CD4-positive, CD25-positive, alpha-beta regulatory T cell (primary cell): ENCODE results near the gene SPG21. TPM values are rescaled to one million over a fixed set of nuclear protein-coding genes. Genes with fewer than 3 reads are reported as not detected.

Experiments used
- ATAC-seq, 2 donors: fragments of 150-1000 bp; cut with Tn5 transposase; one replicate each; pipeline ENCODE4 v1.10.0; 2021; ENCODE audit warnings: low read depth in 2 of 2, moderate number of reproducible peaks in 2 of 2, moderate library complexity in 1 of 2
- DNase-seq, 3 donors: peaks; one replicate each; pipeline versions ENCODE4 v3.0.0 to v3.0.0-alpha.2; 2012 to 2022; ENCODE audit warnings: mixed read lengths in 1 of 3
- H3K27ac ChIP-seq: one replicate; pipeline ENCODE4 v1.7.0; 2013; ENCODE audit warnings: mild to moderate bottlenecking, low read length; ENCODE audit not compliant: insufficient read depth, poor library complexity, severe bottlenecking
- H3K27me3 ChIP-seq: one replicate; pipeline ENCODE4 v1.7.0; 2013; ENCODE audit warnings: low read length; ENCODE audit not compliant: control insufficient read depth, insufficient read depth
- H3K36me3 ChIP-seq: one replicate; pipeline ENCODE4 v1.7.0; 2013; ENCODE audit warnings: mild to moderate bottlenecking, low read length, moderate library complexity; ENCODE audit not compliant: control insufficient read depth, insufficient read depth
- H3K4me1 ChIP-seq: 2 replicates; pipeline ENCODE4 v1.7.0; 2013; ENCODE audit warnings: mild to moderate bottlenecking, low read length; ENCODE audit not compliant: insufficient read depth, control insufficient read depth, poor library complexity, severe bottlenecking
- H3K4me3 ChIP-seq: one replicate; pipeline ENCODE4 v1.7.0; 2013; ENCODE audit warnings: low read depth, mild to moderate bottlenecking, low read length, moderate library complexity
- H3K9me3 ChIP-seq, 2 experiments: 1 replicate in 1 of 2; 2 replicates in 1 of 2; pipeline ENCODE4 v1.7.0; 2013; ENCODE audit warnings: low read length in 2 of 2, mild to moderate bottlenecking in 1 of 2, moderate library complexity in 1 of 2; ENCODE audit not compliant: control insufficient read depth in 2 of 2
- H3K27ac Mint-ChIP-seq, 3 donors: one replicate each; pipeline ENCODE4 v1.8.0; 2020 to 2022; ENCODE audit warnings: mild to moderate bottlenecking in 3 of 3, mixed read lengths in 3 of 3, moderate library complexity in 2 of 3
- H3K27me3 Mint-ChIP-seq: one replicate; pipeline ENCODE4 v1.8.0; 2022; ENCODE audit warnings: mild to moderate bottlenecking, mixed read lengths
- H3K36me3 Mint-ChIP-seq: one replicate; pipeline ENCODE4 v1.8.0; 2020; ENCODE audit warnings: mixed read lengths
- H3K4me1 Mint-ChIP-seq, 4 donors: one replicate each; pipeline ENCODE4 v1.8.0; 2020 to 2022; ENCODE audit warnings: mixed read lengths in 4 of 4, mild to moderate bottlenecking in 1 of 4
- H3K4me3 Mint-ChIP-seq, 4 donors: one replicate each; pipeline ENCODE4 v1.8.0; 2020 to 2022; ENCODE audit warnings: mild to moderate bottlenecking in 4 of 4, mixed read lengths in 4 of 4, moderate library complexity in 3 of 4
- H3K9me3 Mint-ChIP-seq, 7 donors: one replicate each; pipeline ENCODE4 v1.8.0; 2020 to 2022; ENCODE audit warnings: mixed read lengths in 7 of 7, mild to moderate bottlenecking in 3 of 7, moderate library complexity in 2 of 7
- polyA plus RNA-seq, 4 donors: library from polyadenylated mRNA; unstranded; fragments of 300-500 nt; fragmentation: Illumina TruSeq; gene quantifications; one replicate each; pipeline ENCODE4 v1.2.3, GENCODE V29; 2021
- total RNA-seq: library from RNA; stranded (reverse); gene quantifications from one replicate; pipeline ENCODE4 v1.2.3, GENCODE V29; 2022

The SPG21 gene
- total and polyA plus RNA-seq, 5 donors from 2014 or later: 46.9 to 146 (median 130) TPM

- Histone ChIP-seq H3K9me3 (no peaks in the 10 kb centered on the region), H3K4me3 (no peak overlapping the region), H3K4me1 (peaks cover 23% of the 10 kb centered on the region), H3K27ac (no peak overlapping the region), H3K27me3 (peaks cover 10% of the 10 kb centered on the region), H3K36me3 (peaks cover 9% of the 10 kb centered on the region)
- Mint-ChIP-seq H3K27me3 (peaks cover 34% of the 10 kb centered on the region), H3K27ac (no peak overlapping the region), H3K4me1 (peaks cover 5 to 43% (median 18%) of the 10 kb centered on the region in 4 donors), H3K9me3 (no peaks in the 10 kb centered on the region), H3K36me3 (peaks cover 14% of the 10 kb centered on the region), H3K4me3 (peak overlapping the region; percentile 67 to 85 (median 80))
- no peak for ATAC-seq
- DNase-seq: no peak
Measured at GRCh38 chr15:65029736-65030208, 40.1 kb upstream of the SPG21 start.

GRCh38 chr15:65028921-65029735 lies 39.4 kb upstream of the SPG21 start, which contains the start of gene MTFMT:
MTFMT (minus strand) TSS chr15:65029639; CDS start chr15:65029613, 26 bp downstream.
- peak; percentile 86 to 89 (median 89) for DNase-seq
- H3K4me3 Mint-ChIP-seq: peak within 1 kb of the TSS; percentile 82 to 97 (median 96)
- peaks cover 23% of the 10 kb centered on the region for H3K4me1 ChIP-seq
- peaks cover 30% of the 10 kb centered on the region for H3K27me3 Mint-ChIP-seq
- peak; percentile 88 to 93 for ATAC-seq
- peaks cover 9% of the 10 kb centered on the region for H3K36me3 ChIP-seq
- H3K36me3 Mint-ChIP-seq: peaks cover 18% of the 10 kb centered on the region
- peaks cover 9% of the 10 kb centered on the region for H3K27me3 ChIP-seq
- H3K27ac Mint-ChIP-seq: peak within 1 kb of the TSS in 2 of 3 donors; percentile 76 to 89
- H3K4me1 Mint-ChIP-seq: peaks cover 5 to 46% (median 19%) of the 10 kb centered on the region in 4 donors
- H3K4me3 ChIP-seq: peak within 1 kb of the TSS; percentile 87
- H3K27ac ChIP-seq: peak within 1 kb of the TSS; percentile 60
- no peaks in the 10 kb centered on the region for H3K9me3 Mint-ChIP-seq
- H3K9me3 ChIP-seq: no peaks in the 10 kb centered on the region

GRCh38 chr15:65028338-65028737 lies 38.6 kb upstream of the SPG21 start:
- peaks cover 8% of the 10 kb centered on the region for H3K27me3 ChIP-seq
- peak overlapping the region in 2 of 3 donors; percentile 76 to 89 for H3K27ac Mint-ChIP-seq
- H3K36me3 ChIP-seq: peaks cover 9% of the 10 kb centered on the region
- H3K4me1 ChIP-seq: peaks cover 20% of the 10 kb centered on the region
- H3K9me3 Mint-ChIP-seq: no peaks in the 10 kb centered on the region
- H3K4me3 Mint-ChIP-seq: peak overlapping the region; percentile 82 to 97 (median 96)
- no peaks in the 10 kb centered on the region for H3K9me3 ChIP-seq
- no peak overlapping the region for H3K27ac ChIP-seq
- ATAC-seq (no peak), DNase-seq (peak in 1 of 3 donors; percentile 27)
- peak overlapping the region; percentile 87 for H3K4me3 ChIP-seq
- peaks cover 18% of the 10 kb centered on the region for H3K36me3 Mint-ChIP-seq
- peaks cover 23% of the 10 kb centered on the region for H3K27me3 Mint-ChIP-seq
- H3K4me1 Mint-ChIP-seq: peaks cover 5 to 40% (median 17%) of the 10 kb centered on the region in 4 donors

- H3K36me3 Mint-ChIP-seq: peaks cover 22% of the 10 kb centered on the region
- H3K4me3 Mint-ChIP-seq: peak overlapping the region; percentile 82 to 97 (median 96)
- Histone ChIP-seq H3K36me3 (peaks cover 9% of the 10 kb centered on the region), H3K9me3 (no peaks in the 10 kb centered on the region), H3K4me1 (peaks cover 15% of the 10 kb centered on the region), H3K27me3 (peaks cover 6% of the 10 kb centered on the region), H3K4me3 (peak overlapping the region; percentile 87), H3K27ac (no peak overlapping the region)
- H3K9me3 Mint-ChIP-seq: no peaks in the 10 kb centered on the region
- H3K27ac Mint-ChIP-seq: no peak overlapping the region
- DNase-seq (no peak), ATAC-seq (no peak)
- H3K27me3 Mint-ChIP-seq: peaks cover 22% of the 10 kb centered on the region
- H3K4me1 Mint-ChIP-seq: peaks cover 5 to 36% (median 17%) of the 10 kb centered on the region in 4 donors
Measured at GRCh38 chr15:65027593-65027992, 37.9 kb upstream of the SPG21 start.

- H3K4me1 ChIP-seq: peaks cover 15% of the 10 kb centered on the region
- no peak overlapping the region for H3K4me3 ChIP-seq
- H3K9me3 ChIP-seq: no peaks in the 10 kb centered on the region
- ATAC-seq (no peak), DNase-seq (no peak)
- H3K27me3 ChIP-seq: peaks cover 2% of the 10 kb centered on the region
- Mint-ChIP-seq H3K36me3 (peaks cover 22% of the 10 kb centered on the region), H3K4me1 (peaks cover 5 to 36% (median 17%) of the 10 kb centered on the region in 4 donors), H3K27ac (peak overlapping the region in 1 of 3 donors; percentile 65), H3K4me3 (peak overlapping the region in 3 of 4 donors; percentile 3 to 57 (median 13)), H3K27me3 (peaks cover 13% of the 10 kb centered on the region), H3K9me3 (no peaks in the 10 kb centered on the region)
- no peak overlapping the region for H3K27ac ChIP-seq
- H3K36me3 ChIP-seq: peaks cover 9% of the 10 kb centered on the region
Measured at GRCh38 chr15:65026756-65027155, 37.0 kb upstream of the SPG21 start.

GRCh38 chr15:65021488-65021887 lies 31.8 kb upstream of the SPG21 start:
- Mint-ChIP-seq H3K4me3 (no peak overlapping the region), H3K4me1 (peaks cover 0 to 19% (median 10%) of the 10 kb centered on the region in 4 donors), H3K36me3 (peaks cover 37% of the 10 kb centered on the region), H3K27me3 (no peaks in the 10 kb centered on the region), H3K9me3 (no peaks in the 10 kb centered on the region), H3K27ac (no peak overlapping the region)
- ATAC-seq (no peak), DNase-seq (no peak)
- Histone ChIP-seq H3K36me3 (peaks cover 27% of the 10 kb centered on the region), H3K27ac (no peak overlapping the region), H3K9me3 (no peaks in the 10 kb centered on the region), H3K4me1 (no peaks in the 10 kb centered on the region), H3K27me3 (no peaks in the 10 kb centered on the region), H3K4me3 (no peak overlapping the region)

- ATAC-seq (no peak), DNase-seq (no peak)
- Mint-ChIP-seq H3K27me3 (no peaks in the 10 kb centered on the region), H3K4me3 (no peak overlapping the region), H3K27ac (no peak overlapping the region), H3K9me3 (no peaks in the 10 kb centered on the region), H3K36me3 (peaks cover 34% of the 10 kb centered on the region), H3K4me1 (peaks cover 0 to 14% (median 6%) of the 10 kb centered on the region in 4 donors)
- no peak overlapping the region for H3K4me3 ChIP-seq
- H3K4me1 ChIP-seq: no peaks in the 10 kb centered on the region
- no peaks in the 10 kb centered on the region for H3K9me3 ChIP-seq
- no peaks in the 10 kb centered on the region for H3K27me3 ChIP-seq
- no peak overlapping the region for H3K27ac ChIP-seq
- H3K36me3 ChIP-seq: peaks cover 30% of the 10 kb centered on the region
Measured at GRCh38 chr15:65020419-65020818, 30.7 kb upstream of the SPG21 start.
